Measurements from ENCODE around the gene GRIN1. TPM values are rescaled to one million over a fixed set of nuclear protein-coding genes. Genes with fewer than 3 reads are reported as not detected.
A peak's percentile ranks its signal among the peaks of the same experiment; 100 is the strongest.

Gene GRIN1
- total and polyA plus RNA-seq, 2 of the 13 experiments (the other 11 are each of a cell fraction or from before 2014, with no cell fraction given) = 0.13 TPM; not detected in 1

DNA sequence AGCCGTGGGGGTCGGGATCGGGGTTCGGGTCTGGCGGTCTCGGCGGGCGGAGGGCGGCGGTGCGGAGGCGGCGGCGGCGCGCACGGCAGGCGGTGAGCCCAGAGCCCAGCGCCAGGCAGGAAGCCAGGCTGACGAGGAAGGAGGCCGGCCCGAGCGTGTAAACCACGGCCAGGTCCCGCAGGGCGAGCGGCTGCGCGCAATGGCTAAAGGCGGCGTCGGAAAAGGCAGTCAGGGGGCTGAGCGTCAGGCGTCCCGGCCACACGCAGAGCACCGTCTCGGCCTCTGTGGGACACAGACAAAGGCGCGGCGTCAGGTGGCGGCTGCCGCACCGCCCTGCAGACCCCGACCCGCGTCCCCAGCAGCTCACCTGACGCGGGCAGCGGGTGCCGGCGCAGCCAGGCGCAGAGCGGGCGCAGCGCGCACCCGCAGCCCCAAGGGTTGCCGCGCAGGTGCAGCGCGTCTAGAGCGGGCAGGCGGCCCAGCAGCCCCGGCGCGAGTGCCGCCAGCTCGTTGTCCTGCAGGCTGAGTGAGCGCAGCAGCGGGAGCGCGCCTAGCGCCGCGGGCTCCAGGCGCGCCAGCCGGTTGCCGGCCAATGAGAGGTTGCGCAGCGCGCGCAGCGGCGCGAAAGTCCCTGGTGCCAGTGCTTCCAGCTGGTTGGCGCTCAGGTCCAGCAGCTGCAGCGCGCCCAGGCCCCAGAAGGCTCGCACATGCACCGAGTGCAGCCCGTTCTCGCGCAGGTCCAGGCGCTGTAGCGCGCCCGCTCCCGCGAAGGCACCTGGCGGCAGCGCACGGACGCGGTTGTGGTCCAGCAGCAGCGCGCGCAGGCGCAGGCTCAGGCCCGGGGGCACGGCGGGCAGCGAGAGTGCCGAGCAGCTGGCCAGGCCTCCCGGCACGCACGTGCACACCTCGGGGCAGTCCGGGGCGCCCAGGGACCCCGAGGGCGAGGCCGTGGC lies 30.2 kb downstream of the GRIN1 start (continued):
- TF ChIP-seq, protein P1, sequence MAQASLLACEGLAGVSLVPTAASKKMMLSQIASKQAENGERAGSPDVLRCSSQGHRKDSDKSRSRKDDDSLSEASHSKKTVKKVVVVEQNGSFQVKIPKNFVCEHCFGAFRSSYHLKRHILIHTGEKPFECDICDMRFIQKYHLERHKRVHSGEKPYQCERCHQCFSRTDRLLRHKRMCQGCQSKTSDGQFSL (CRISPR knock-in tag; IDR thresholded peaks at IDR 0.05) = 0 out of 2 replicates have a peak, but pooled peaks have one; percentile 38
- TF ChIP-seq, protein P2, sequence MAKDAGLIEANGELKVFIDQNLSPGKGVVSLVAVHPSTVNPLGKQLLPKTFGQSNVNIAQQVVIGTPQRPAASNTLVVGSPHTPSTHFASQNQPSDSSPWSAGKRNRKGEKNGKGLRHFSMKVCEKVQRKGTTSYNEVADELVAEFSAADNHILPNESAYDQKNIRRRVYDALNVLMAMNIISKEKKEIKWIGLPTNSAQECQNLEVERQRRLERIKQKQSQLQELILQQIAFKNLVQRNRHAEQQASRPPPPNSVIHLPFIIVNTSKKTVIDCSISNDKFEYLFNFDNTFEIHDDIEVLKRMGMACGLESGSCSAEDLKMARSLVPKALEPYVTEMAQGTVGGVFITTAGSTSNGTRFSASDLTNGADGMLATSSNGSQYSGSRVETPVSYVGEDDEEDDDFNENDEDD (CRISPR knock-in tag; IDR thresholded peaks at IDR 0.05; ENCODE audit: borderline replicate concordance) = peak; percentile 71; the same call in 1 of the 2 replicates
- TF ChIP-seq ZNF766 (CRISPR knock-in tag; IDR thresholded peaks at IDR 0.05; ENCODE audit: borderline replicate concordance) = 0 out of 2 replicates have a peak, but pooled peaks have one; percentile 65
- no peak for TF ChIP-seq ZNF737 (CRISPR knock-in tag; IDR thresholded peaks at IDR 0.05; ENCODE audit: borderline replicate concordance)
- TF ChIP-seq ZNF33B (CRISPR knock-in tag; IDR thresholded peaks at IDR 0.05) = no peak
- no peak for TF ChIP-seq NFE2L1 (CRISPR knock-in tag; IDR thresholded peaks at IDR 0.05; ENCODE audit: borderline replicate concordance)
- TF ChIP-seq HMG20B (CRISPR knock-in tag; conservative IDR thresholded peaks at IDR 0.05) = no peak
- TF ChIP-seq EED (CRISPR knock-in tag; IDR thresholded peaks at IDR 0.05) = peak; percentile 7; the same call in 1 of the 2 replicates
- no peak for TF ChIP-seq SMYD3 (CRISPR knock-in tag; IDR thresholded peaks at IDR 0.05)
- TF ChIP-seq ZNF768 (CRISPR knock-in tag; IDR thresholded peaks at IDR 0.05) = no peak
- TF ChIP-seq, protein P3, sequence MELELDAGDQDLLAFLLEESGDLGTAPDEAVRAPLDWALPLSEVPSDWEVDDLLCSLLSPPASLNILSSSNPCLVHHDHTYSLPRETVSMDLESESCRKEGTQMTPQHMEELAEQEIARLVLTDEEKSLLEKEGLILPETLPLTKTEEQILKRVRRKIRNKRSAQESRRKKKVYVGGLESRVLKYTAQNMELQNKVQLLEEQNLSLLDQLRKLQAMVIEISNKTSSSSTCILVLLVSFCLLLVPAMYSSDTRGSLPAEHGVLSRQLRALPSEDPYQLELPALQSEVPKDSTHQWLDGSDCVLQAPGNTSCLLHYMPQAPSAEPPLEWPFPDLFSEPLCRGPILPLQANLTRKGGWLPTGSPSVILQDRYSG (CRISPR knock-in tag; IDR thresholded peaks at IDR 0.05) = no peak
- TF ChIP-seq ZNF547 (CRISPR knock-in tag; IDR thresholded peaks at IDR 0.05) = no peak
- no peak; the same call in 1 of the 2 replicates for TF ChIP-seq ZNF546 (CRISPR knock-in tag; conservative IDR thresholded peaks at IDR 0.05)
- TF ChIP-seq RBFOX2 (IDR thresholded peaks at IDR 0.05; ENCODE audit: low read depth, low read length) = peak; percentile 42; the same call in 1 of the 2 replicates
- no peak for TF ChIP-seq CBX2 (IDR thresholded peaks at IDR 0.05; ENCODE audit: low read depth, low read length)
- no peak for TF ChIP-seq CBX2 (CRISPR knock-in tag; IDR thresholded peaks at IDR 0.05; ENCODE audit: low read depth)
- TF ChIP-seq, protein P4, sequence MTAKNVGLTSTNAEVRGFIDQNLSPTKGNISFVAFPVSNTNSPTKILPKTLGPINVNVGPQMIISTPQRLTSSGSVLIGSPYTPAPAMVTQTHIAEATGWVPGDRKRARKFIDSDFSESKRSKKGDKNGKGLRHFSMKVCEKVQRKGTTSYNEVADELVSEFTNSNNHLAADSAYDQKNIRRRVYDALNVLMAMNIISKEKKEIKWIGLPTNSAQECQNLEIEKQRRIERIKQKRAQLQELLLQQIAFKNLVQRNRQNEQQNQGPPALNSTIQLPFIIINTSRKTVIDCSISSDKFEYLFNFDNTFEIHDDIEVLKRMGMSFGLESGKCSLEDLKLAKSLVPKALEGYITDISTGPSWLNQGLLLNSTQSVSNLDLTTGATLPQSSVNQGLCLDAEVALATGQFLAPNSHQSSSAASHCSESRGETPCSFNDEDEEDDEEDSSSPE (CRISPR knock-in tag; IDR thresholded peaks at IDR 0.05) = peak; percentile 56; the same call in 1 of the 2 replicates
- peak; percentile 35; the same call in 1 of the 2 replicates for TF ChIP-seq YEATS2 (CRISPR knock-in tag; IDR thresholded peaks at IDR 0.05; ENCODE audit: borderline replicate concordance)
- no peak for TF ChIP-seq SRSF1 (optimal IDR thresholded peaks at IDR 0.05; ENCODE audit: low read depth, low read length)
- TF ChIP-seq PLRG1 (conservative IDR thresholded peaks at IDR 0.05) = no peak
- TF ChIP-seq, protein P5, sequence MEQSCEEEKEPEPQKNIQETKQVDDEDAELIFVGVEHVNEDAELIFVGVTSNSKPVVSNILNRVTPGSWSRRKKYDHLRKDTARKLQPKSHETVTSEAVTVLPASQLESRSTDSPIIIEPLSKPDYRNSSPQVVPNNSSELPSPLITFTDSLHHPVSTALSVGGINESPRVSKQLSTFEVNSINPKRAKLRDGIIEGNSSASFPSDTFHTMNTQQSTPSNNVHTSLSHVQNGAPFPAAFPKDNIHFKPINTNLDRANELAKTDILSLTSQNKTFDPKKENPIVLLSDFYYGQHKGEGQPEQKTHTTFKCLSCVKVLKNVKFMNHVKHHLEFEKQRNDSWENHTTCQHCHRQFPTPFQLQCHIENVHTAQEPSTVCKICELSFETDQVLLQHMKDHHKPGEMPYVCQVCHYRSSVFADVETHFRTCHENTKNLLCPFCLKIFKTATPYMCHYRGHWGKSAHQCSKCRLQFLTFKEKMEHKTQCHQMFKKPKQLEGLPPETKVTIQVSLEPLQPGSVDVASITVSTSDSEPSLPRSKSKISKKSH (CRISPR knock-in tag; IDR thresholded peaks at IDR 0.05; ENCODE audit: borderline replicate concordance) = no peak
- TF ChIP-seq GPN1 (CRISPR knock-in tag; IDR thresholded peaks at IDR 0.05; ENCODE audit: borderline replicate concordance) = no peak
- TF ChIP-seq HNRNPLL (IDR thresholded peaks at IDR 0.05; ENCODE audit: low read depth, low read length, poor library complexity, severe bottlenecking) = peak; percentile 85
- peak; percentile 23; the same call in 1 of the 2 replicates for TF ChIP-seq SAP130 (CRISPR knock-in tag; IDR thresholded peaks at IDR 0.05; ENCODE audit: low read depth)
- peak; percentile 18; the same call in 1 of the 2 replicates for TF ChIP-seq ZSCAN21 (CRISPR knock-in tag; IDR thresholded peaks at IDR 0.05; ENCODE audit: borderline replicate concordance)

Measured in HepG2 (cell line).